Duodenal mucosa (tissue), 2 donors: Measurements from ENCODE around the gene COMMD7.

ENCODE experiments used
- H3K27ac ChIP-seq: one replicate; pipeline ENCODE4 v1.7.0; 2013; ENCODE audit warnings: low read depth, low read length
- H3K27me3 ChIP-seq, 2 donors: one replicate each; pipeline ENCODE4 v1.7.0; 2013; ENCODE audit warnings: low read length in 2 of 2, control low read depth in 1 of 2; ENCODE audit not compliant: insufficient read depth in 2 of 2, control insufficient read depth in 1 of 2
- H3K36me3 ChIP-seq, 2 donors: one replicate each; pipeline ENCODE4 v1.7.0; 2013; ENCODE audit warnings: low read length in 2 of 2, control low read depth in 1 of 2; ENCODE audit not compliant: insufficient read depth in 2 of 2, control insufficient read depth in 1 of 2
- H3K4me1 ChIP-seq, 2 donors: one replicate each; pipeline ENCODE4 v1.7.0; 2013; ENCODE audit warnings: low read length in 2 of 2, control low read depth in 1 of 2; ENCODE audit not compliant: insufficient read depth in 2 of 2, control insufficient read depth in 1 of 2
- H3K4me3 ChIP-seq, 2 donors: one replicate each; pipeline ENCODE4 v1.7.0; 2013; ENCODE audit warnings: low read length in 2 of 2, low read depth in 1 of 2
- H3K9ac ChIP-seq, 2 donors: one replicate each; pipeline ENCODE4 v1.7.0; 2013; ENCODE audit warnings: low read length in 2 of 2, low read depth in 1 of 2
- H3K9me3 ChIP-seq, 2 donors: one replicate each; pipeline ENCODE4 v1.7.0; 2013; ENCODE audit warnings: low read length in 2 of 2, control low read depth in 1 of 2; ENCODE audit not compliant: control insufficient read depth in 1 of 2

Gene COMMD7

GRCh38 chr20:32663335-32664011, 79.8 kb downstream of the COMMD7 start:
- Histone ChIP-seq H3K27me3 (no peaks in the 10 kb centered on the region), H3K36me3 (no peaks in the 10 kb centered on the region), H3K27ac (no peak overlapping the region), H3K4me3 (no peak overlapping the region), H3K9ac (no peak overlapping the region), H3K9me3 (no peaks in the 10 kb centered on the region), H3K4me1 (peaks cover 0 to 5% of the 10 kb centered on the region in 2 donors)

- Histone ChIP-seq H3K27me3 (no peaks in the 10 kb centered on the region), H3K36me3 (no peaks in the 10 kb centered on the region), H3K4me3 (no peak overlapping the region), H3K4me1 (peaks cover 0 to 5% of the 10 kb centered on the region in 2 donors), H3K9me3 (no peaks in the 10 kb centered on the region), H3K27ac (no peak overlapping the region), H3K9ac (no peak overlapping the region)
Observed at GRCh38 chr20:32661820-32662528, 81.3 kb downstream of the COMMD7 start.

- no peaks in the 10 kb centered on the region for H3K27me3 ChIP-seq
- no peaks in the 10 kb centered on the region for H3K9me3 ChIP-seq
- H3K9ac ChIP-seq, result no peak overlapping the region
Observed at GRCh38 chr20:32660661-32661060, 82.6 kb downstream of the COMMD7 start.

GRCh38 chr20:32656827-32657226, 86.4 kb downstream of the COMMD7 start:
- H3K9ac ChIP-seq, result no peak overlapping the region
- H3K4me3 ChIP-seq, result no peak overlapping the region
- H3K36me3 ChIP-seq, result no peaks in the 10 kb centered on the region
- H3K27me3 ChIP-seq, result no peaks in the 10 kb centered on the region
- no peak overlapping the region for H3K27ac ChIP-seq
- H3K4me1 ChIP-seq, result peaks cover 3 to 4% of the 10 kb centered on the region in 2 donors
- H3K9me3 ChIP-seq, result no peaks in the 10 kb centered on the region

More at GRCh38 chr20:32660661-32661060, 82.6 kb downstream of the COMMD7 start:
- Histone ChIP-seq H3K4me3 (no peak overlapping the region), H3K4me1 (peaks cover 0 to 4% of the 10 kb centered on the region in 2 donors), H3K27ac (no peak overlapping the region), H3K36me3 (no peaks in the 10 kb centered on the region)

GRCh38 chr20:32655903-32656512, 87.3 kb downstream of the COMMD7 start:
- H3K27ac ChIP-seq, result no peak overlapping the region
- H3K4me1 ChIP-seq, result peaks cover 3 to 4% of the 10 kb centered on the region in 2 donors
- H3K36me3 ChIP-seq, result no peaks in the 10 kb centered on the region
- no peak overlapping the region for H3K9ac ChIP-seq
- H3K4me3 ChIP-seq, result no peak overlapping the region
- H3K9me3 ChIP-seq, result no peaks in the 10 kb centered on the region
- no peaks in the 10 kb centered on the region for H3K27me3 ChIP-seq

- Histone ChIP-seq H3K27ac (no peak overlapping the region), H3K4me1 (peaks cover 3 to 4% of the 10 kb centered on the region in 2 donors), H3K9ac (no peak overlapping the region), H3K27me3 (peaks cover 0 to under 1% of the 10 kb centered on the region in 2 donors), H3K36me3 (no peaks in the 10 kb centered on the region), H3K4me3 (no peak overlapping the region), H3K9me3 (no peaks in the 10 kb centered on the region)
Observed at GRCh38 chr20:32652739-32653526, 90.3 kb downstream of the COMMD7 start.
